ENCODE data around the gene RBL2. TPM values are rescaled to one million over a fixed set of nuclear protein-coding genes. Genes with fewer than 3 reads are reported as not detected.

The RBL2 gene
- total RNA-seq, 5 donors from 2014 or later (not counting 1 experiment from before 2014, with no cell fraction given): 193 to 366 (median 261) TPM

DNA sequence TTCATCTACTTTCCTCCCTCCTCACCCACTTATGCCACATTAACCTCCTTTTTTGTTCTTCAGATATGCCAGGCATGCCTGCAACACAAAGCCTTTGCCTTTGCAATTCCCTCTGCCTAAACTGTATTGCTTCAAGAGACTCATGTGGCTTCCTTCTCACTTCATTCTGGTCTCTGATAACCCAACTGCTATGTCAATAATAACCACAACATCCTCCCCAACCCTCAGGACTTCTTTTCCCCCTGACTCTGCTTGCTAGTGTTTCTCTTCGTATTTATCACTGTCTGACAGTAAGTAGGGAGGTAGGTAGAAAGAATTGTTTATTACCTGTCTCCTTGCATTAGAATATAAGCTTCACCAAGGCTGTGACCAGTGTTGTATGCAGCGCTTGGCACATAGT lies 22.4 kb downstream of the RBL2 start:
- H3K27me3 ChIP-seq (replicated peaks in 1 of 2; ENCODE audit: control insufficient read depth in 2 of 2, extremely low read depth in 1 of 2, insufficient read depth in 2 of 2, low read length in 1 of 2): no peaks in the 10 kb centered on the region
- peak overlapping the region; percentile 77 to 83 (median 78) for H3K4me3 Mint-ChIP-seq
- no peaks in the 10 kb centered on the region for H3K9me3 Mint-ChIP-seq
- peak in 34 of 35 experiments; percentile 19 to 87 (median 50) for DNase-seq
- peaks cover 53 to 85% of the 10 kb centered on the region in 2 experiments for H3K4me1 ChIP-seq (ENCODE audit: control insufficient read depth in 1 of 2, extremely low read depth in 1 of 2, insufficient read depth in 2 of 2, low read length in 2 of 2)
- ChIA-PET POLR2A (interaction anchor here in 1 of 2 donors (0.5 to 2.4 kb wide), 2 partner anchors 11 to 47 kb away, joined by 3 to 7 read pairs; partner anchors contain the start of gene AKTIP), CTCF (interaction anchor here in 1 of 2 donors (0.8 to 2.0 kb wide), 3 partner anchors 12 to 47 kb away, joined by 4 to 19 read pairs (median 6); partner anchors contain the start of genes AKTIP and RBL2)
- H3K27ac Mint-ChIP-seq: peak overlapping the region; percentile 90 to 95
- H3K4me1 Mint-ChIP-seq: peaks cover 89 to 95% (median 92%) of the 10 kb centered on the region in 3 donors
- peak overlapping the region; percentile 80 for H3K27ac ChIP-seq (ENCODE audit: low read length)
- peaks cover 57% of the 10 kb centered on the region for H3K36me3 Mint-ChIP-seq
- ATAC-seq (replicated peaks in 1 of 4): peak; percentile 74 to 80 (median 78)
- no peaks in the 10 kb centered on the region for H3K9me3 ChIP-seq
- peak overlapping the region in 1 of 2 donors; percentile 43 for H3K4me3 ChIP-seq (ENCODE audit: control insufficient read depth in 1 of 2, extremely low read depth in 1 of 2, low read length in 1 of 2)
- 0% methylated on average over 1 of the region's 2 CpGs for WGBS (ENCODE audit: insufficient coverage)
- no peaks in the 10 kb centered on the region for H3K27me3 Mint-ChIP-seq
- peaks cover 0 to 56% of the 10 kb centered on the region in 2 donors for H3K36me3 ChIP-seq (ENCODE audit: control insufficient read depth in 2 of 2, extremely low read depth in 1 of 2, insufficient read depth in 1 of 2, low read length in 1 of 2)

DNA sequence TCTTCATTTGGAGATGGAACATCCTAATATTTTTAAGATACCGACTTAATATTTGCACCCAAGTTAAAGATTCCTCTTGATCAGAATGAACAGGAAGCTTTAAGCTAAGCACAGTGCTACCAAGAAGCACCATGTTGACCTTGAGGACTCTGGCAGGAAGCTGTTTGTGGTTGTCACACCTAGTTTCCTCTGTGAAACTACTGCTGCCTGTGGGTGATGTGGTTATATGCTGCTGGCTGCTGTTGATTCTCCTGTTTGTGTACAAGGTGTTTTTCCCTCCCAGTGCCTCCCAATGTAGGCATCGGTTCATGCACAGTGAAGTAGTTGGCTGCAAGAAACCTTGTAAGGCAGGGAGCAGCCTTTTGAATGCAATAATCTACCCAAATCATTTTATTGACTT lies 23.4 kb downstream of the RBL2 start:
- Histone ChIP-seq H3K4me1 (ENCODE audit: control insufficient read depth in 1 of 2, extremely low read depth in 1 of 2, insufficient read depth in 2 of 2, low read length in 2 of 2) (peaks cover 52 to 82% of the 10 kb centered on the region in 2 experiments), H3K9me3 (no peaks in the 10 kb centered on the region), H3K27ac (ENCODE audit: low read length) (peak overlapping the region; percentile 80), H3K27me3 (replicated peaks in 1 of 2; ENCODE audit: control insufficient read depth in 2 of 2, extremely low read depth in 1 of 2, insufficient read depth in 2 of 2, low read length in 1 of 2) (no peaks in the 10 kb centered on the region), H3K4me3 (ENCODE audit: control insufficient read depth in 1 of 2, extremely low read depth in 1 of 2, low read length in 1 of 2) (peak overlapping the region; percentile 43 to 44), H3K36me3 (ENCODE audit: control insufficient read depth in 2 of 2, extremely low read depth in 1 of 2, insufficient read depth in 1 of 2, low read length in 1 of 2) (peaks cover 0 to 57% of the 10 kb centered on the region in 2 donors)
- no CpG with 5 or more reads among the region's 2 CpGs for WGBS (ENCODE audit: insufficient coverage)
- Mint-ChIP-seq H3K36me3 (peaks cover 57% of the 10 kb centered on the region), H3K9me3 (no peaks in the 10 kb centered on the region), H3K27ac (peak overlapping the region; percentile 90 to 95), H3K4me1 (peaks cover 90 to 95% (median 95%) of the 10 kb centered on the region in 3 donors), H3K27me3 (no peaks in the 10 kb centered on the region), H3K4me3 (peak overlapping the region; percentile 77 to 83 (median 78))
- peak; percentile 79 to 86 (median 82) for ATAC-seq (replicated peaks in 1 of 4)
- ChIA-PET POLR2A (interaction anchor here (0.6 to 2.4 kb wide), 8 partner anchors 9 to 46 kb away, joined by 3 to 15 read pairs (median 7); partner anchors contain the start of genes AKTIP (in 2 of the 2) and RBL2 (in 1 of the 2)), CTCF (interaction anchor here (0.6 to 2.0 kb wide), 9 partner anchors 11 to 61 kb away, joined by 3 to 19 read pairs (median 4); partner anchors contain the start of genes AKTIP (in 1 of the 2) and RBL2 (in 1 of the 2))
- peak; percentile 49 to 92 (median 76) for DNase-seq

DNA sequence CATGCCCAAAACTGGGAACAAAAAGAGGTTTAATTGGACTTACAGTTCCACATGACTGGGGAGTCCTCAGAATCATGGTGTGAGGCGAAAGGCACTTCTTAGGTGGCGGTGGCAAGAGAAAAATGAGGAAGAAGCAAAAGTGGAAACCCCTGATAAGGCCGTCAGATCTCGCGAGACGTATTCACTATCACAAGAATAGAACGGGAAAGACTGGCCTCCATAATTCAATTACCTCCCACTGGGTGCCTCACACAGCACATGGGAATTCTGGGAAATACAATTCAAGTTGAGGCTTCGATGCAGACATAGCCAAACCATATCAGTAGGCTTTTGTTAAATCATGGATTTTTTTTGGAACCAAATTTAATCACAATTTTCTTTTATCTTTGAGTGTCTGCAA lies 24.4 kb downstream of the RBL2 start:
- peak overlapping the region; percentile 80 for H3K27ac ChIP-seq (ENCODE audit: low read length)
- Mint-ChIP-seq H3K4me3 (peak overlapping the region; percentile 49 to 78 (median 77)), H3K9me3 (no peaks in the 10 kb centered on the region), H3K36me3 (peaks cover 60% of the 10 kb centered on the region), H3K27ac (peak overlapping the region; percentile 90 to 95), H3K27me3 (no peaks in the 10 kb centered on the region), H3K4me1 (peaks cover 86 to 94% (median 92%) of the 10 kb centered on the region in 3 donors)
- peaks cover 59 to 76% of the 10 kb centered on the region in 2 experiments for H3K4me1 ChIP-seq (ENCODE audit: control insufficient read depth in 1 of 2, extremely low read depth in 1 of 2, insufficient read depth in 2 of 2, low read length in 2 of 2)
- DNase-seq: no peak
- H3K27me3 ChIP-seq (replicated peaks in 1 of 2; ENCODE audit: control insufficient read depth in 2 of 2, extremely low read depth in 1 of 2, insufficient read depth in 2 of 2, low read length in 1 of 2): no peaks in the 10 kb centered on the region
- POLR2A ChIA-PET: interaction anchor here in 1 of 2 donors (0.7 kb wide), 1 partner anchor 31 kb away, joined by 3 read pairs; no protein-coding TSS in a partner anchor
- H3K9me3 ChIP-seq: no peaks in the 10 kb centered on the region
- CTCF ChIA-PET: interaction anchor here (1.5 to 2.0 kb wide), 2 partner anchors 22 to 23 kb away, joined by 6 to 19 read pairs; partner anchors contain the start of gene RBL2 (in 1 of the 2)
- no peak for ATAC-seq (replicated peaks in 1 of 4)
- 100% methylated on average over 1 of the region's 8 CpGs for WGBS (ENCODE audit: insufficient coverage)
- peaks cover 0 to 63% of the 10 kb centered on the region in 2 donors for H3K36me3 ChIP-seq (ENCODE audit: control insufficient read depth in 2 of 2, extremely low read depth in 1 of 2, insufficient read depth in 1 of 2, low read length in 1 of 2)
- no peak overlapping the region for H3K4me3 ChIP-seq (ENCODE audit: control insufficient read depth in 1 of 2, extremely low read depth in 1 of 2, low read length in 1 of 2)

DNA sequence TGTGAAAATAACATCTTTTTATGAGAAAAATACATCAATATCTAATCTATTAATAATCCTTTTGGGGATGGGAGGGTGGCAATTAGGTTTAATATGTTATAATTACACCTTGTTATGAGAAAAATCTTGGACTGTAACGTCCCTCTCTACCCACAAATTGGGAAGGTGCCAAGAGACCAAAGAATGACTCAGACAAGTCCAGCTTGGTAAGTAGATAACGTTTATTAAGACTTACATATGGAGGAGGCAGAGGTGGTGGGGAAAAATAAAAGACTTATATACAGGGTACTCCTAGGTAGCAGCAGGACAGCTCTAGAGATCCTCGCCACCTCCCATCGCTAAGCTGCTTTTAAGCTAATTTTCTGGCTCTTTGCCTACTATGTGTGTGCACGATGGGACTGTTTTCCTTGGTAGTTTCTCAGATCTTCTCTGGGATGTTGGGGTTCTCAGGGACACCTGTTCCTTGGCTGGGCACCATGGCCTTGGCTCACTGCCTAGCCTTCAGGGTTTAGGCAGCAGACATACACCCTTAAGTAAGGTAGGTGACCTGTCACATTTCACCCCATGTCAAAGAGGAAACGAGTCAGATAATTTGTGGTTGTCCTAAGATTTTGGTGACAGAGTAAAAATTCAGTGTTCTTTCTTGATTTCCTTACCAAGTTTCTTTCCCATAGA lies 31.5 kb downstream of the RBL2 start:
- ChIA-PET CTCF (no interaction called here), POLR2A (no interaction called here)
- H3K27me3 Mint-ChIP-seq: no peaks in the 10 kb centered on the region
- H3K4me1 Mint-ChIP-seq: peaks cover 56 to 58% (median 57%) of the 10 kb centered on the region in 3 donors
- no peaks in the 10 kb centered on the region for H3K9me3 ChIP-seq
- peaks cover 55% of the 10 kb centered on the region for H3K36me3 Mint-ChIP-seq
- H3K4me3 ChIP-seq (ENCODE audit: control insufficient read depth in 1 of 2, extremely low read depth in 1 of 2, low read length in 1 of 2): no peak overlapping the region
- peak in 1 of 4 experiments; percentile 36 for ATAC-seq (replicated peaks in 1 of 4)
- DNase-seq: no peak
- no peak overlapping the region for H3K27ac ChIP-seq (ENCODE audit: low read length)
- H3K36me3 ChIP-seq (ENCODE audit: control insufficient read depth in 2 of 2, extremely low read depth in 1 of 2, insufficient read depth in 1 of 2, low read length in 1 of 2): peaks cover 7 to 75% of the 10 kb centered on the region in 2 donors
- peak overlapping the region in 1 of 3 donors; percentile 44 for H3K4me3 Mint-ChIP-seq
- H3K27me3 ChIP-seq (replicated peaks in 1 of 2; ENCODE audit: control insufficient read depth in 2 of 2, extremely low read depth in 1 of 2, insufficient read depth in 2 of 2, low read length in 1 of 2): no peaks in the 10 kb centered on the region
- H3K27ac Mint-ChIP-seq: peak overlapping the region; percentile 86 to 87
- no peaks in the 10 kb centered on the region for H3K9me3 Mint-ChIP-seq
- WGBS (ENCODE audit: insufficient coverage): 100% methylated on average over 2 of the region's 6 CpGs
- H3K4me1 ChIP-seq (ENCODE audit: control insufficient read depth in 1 of 2, extremely low read depth in 1 of 2, insufficient read depth in 2 of 2, low read length in 2 of 2): peaks cover 17 to 39% of the 10 kb centered on the region in 2 experiments

DNA sequence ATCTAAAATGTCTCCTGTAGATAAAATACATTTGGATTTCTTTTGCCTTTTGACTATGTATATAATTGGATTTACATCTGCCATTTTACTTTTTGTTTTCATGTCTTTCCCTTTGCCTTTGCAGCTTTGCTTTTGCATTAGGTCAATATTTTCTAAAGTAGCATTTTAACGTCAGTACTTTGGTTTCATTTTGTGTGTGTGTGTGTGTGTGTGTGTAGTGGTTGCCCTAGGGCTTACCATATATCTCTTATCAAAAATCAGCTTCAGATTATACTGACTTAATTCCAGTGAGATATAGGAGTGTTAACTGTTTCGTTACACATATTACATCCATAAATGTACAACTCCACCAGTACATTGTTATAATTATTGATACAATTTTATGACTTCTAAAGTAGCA lies 42.6 kb downstream of the RBL2 start:
- DNase-seq (no peak), ATAC-seq (replicated peaks in 1 of 4) (no peak)
- Histone ChIP-seq H3K27ac (ENCODE audit: low read length) (no peak overlapping the region), H3K36me3 (ENCODE audit: control insufficient read depth in 2 of 2, extremely low read depth in 1 of 2, insufficient read depth in 1 of 2, low read length in 1 of 2) (peaks cover 19 to 80% of the 10 kb centered on the region in 2 donors), H3K4me3 (ENCODE audit: control insufficient read depth in 1 of 2, extremely low read depth in 1 of 2, low read length in 1 of 2) (no peak overlapping the region), H3K4me1 (ENCODE audit: control insufficient read depth in 1 of 2, extremely low read depth in 1 of 2, insufficient read depth in 2 of 2, low read length in 2 of 2) (peaks cover 5 to 17% of the 10 kb centered on the region in 2 experiments), H3K9me3 (peaks cover 5% of the 10 kb centered on the region), H3K27me3 (replicated peaks in 1 of 2; ENCODE audit: control insufficient read depth in 2 of 2, extremely low read depth in 1 of 2, insufficient read depth in 2 of 2, low read length in 1 of 2) (no peaks in the 10 kb centered on the region)
- H3K9me3 Mint-ChIP-seq: peaks cover 2 to 4% (median 4%) of the 10 kb centered on the region in 3 donors
- no CpG with 5 or more reads among the region's 2 CpGs for WGBS (ENCODE audit: insufficient coverage)
- H3K27ac Mint-ChIP-seq: peak overlapping the region; percentile 64 to 79
- H3K4me3 Mint-ChIP-seq: peak overlapping the region in 2 of 3 donors; percentile 7 to 17
- ChIA-PET POLR2A (interaction anchor here in 1 of 2 donors (0.7 kb wide), 1 partner anchor 9 kb away, joined by 3 read pairs; no protein-coding TSS in a partner anchor), CTCF (no interaction called here)
- H3K27me3 Mint-ChIP-seq: no peaks in the 10 kb centered on the region
- H3K36me3 Mint-ChIP-seq: peaks cover 90% of the 10 kb centered on the region
- peaks cover 64 to 78% (median 68%) of the 10 kb centered on the region in 3 donors for H3K4me1 Mint-ChIP-seq

DNA sequence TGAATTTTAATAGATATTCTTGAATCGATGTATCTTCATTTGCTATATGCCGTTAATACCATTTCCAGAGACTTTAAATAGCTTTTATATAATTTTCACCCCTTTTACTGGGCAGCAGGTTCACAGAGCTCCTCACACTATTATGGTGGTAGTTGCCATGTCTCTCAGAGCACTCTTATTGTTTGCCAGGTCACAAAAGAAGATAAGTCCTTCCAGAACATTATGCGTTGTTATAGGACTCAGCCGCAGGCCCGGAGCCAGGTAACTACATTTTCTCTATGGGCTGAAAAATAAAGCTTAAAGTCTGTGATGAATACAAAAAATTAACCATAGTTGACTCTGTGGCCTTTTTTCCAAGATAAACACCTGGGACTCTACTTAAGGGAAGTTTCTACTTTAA lies 44.7 kb downstream of the RBL2 start:
- no CpG with 5 or more reads among the region's 5 CpGs for WGBS (ENCODE audit: insufficient coverage)
- Histone ChIP-seq H3K4me3 (ENCODE audit: control insufficient read depth in 1 of 2, extremely low read depth in 1 of 2, low read length in 1 of 2) (no peak overlapping the region), H3K9me3 (no peaks in the 10 kb centered on the region), H3K27me3 (replicated peaks in 1 of 2; ENCODE audit: control insufficient read depth in 2 of 2, extremely low read depth in 1 of 2, insufficient read depth in 2 of 2, low read length in 1 of 2) (no peaks in the 10 kb centered on the region), H3K36me3 (ENCODE audit: control insufficient read depth in 2 of 2, extremely low read depth in 1 of 2, insufficient read depth in 1 of 2, low read length in 1 of 2) (peaks cover 21 to 84% of the 10 kb centered on the region in 2 donors), H3K4me1 (ENCODE audit: control insufficient read depth in 1 of 2, extremely low read depth in 1 of 2, insufficient read depth in 2 of 2, low read length in 2 of 2) (peaks cover 5 to 17% of the 10 kb centered on the region in 2 experiments), H3K27ac (ENCODE audit: low read length) (no peak overlapping the region)
- no peak for ATAC-seq (replicated peaks in 1 of 4)
- peaks cover 57 to 66% (median 64%) of the 10 kb centered on the region in 3 donors for H3K4me1 Mint-ChIP-seq
- CTCF ChIA-PET: interaction anchor here (0.6 to 0.7 kb wide), 2 partner anchors 27 to 104 kb away, joined by 4 to 5 read pairs; no protein-coding TSS in a partner anchor
- H3K27me3 Mint-ChIP-seq: no peaks in the 10 kb centered on the region
- no peak for DNase-seq
- peaks cover 89% of the 10 kb centered on the region for H3K36me3 Mint-ChIP-seq
- H3K4me3 Mint-ChIP-seq: peak overlapping the region in 1 of 3 donors; percentile 42
- POLR2A ChIA-PET: interaction anchor here in 1 of 2 donors (0.6 kb wide), 1 partner anchor 29 kb away, joined by 9 read pairs; no protein-coding TSS in a partner anchor
- H3K27ac Mint-ChIP-seq: peak overlapping the region; percentile 79 to 85
- H3K9me3 Mint-ChIP-seq: peaks cover 2 to 12% (median 8%) of the 10 kb centered on the region in 3 donors
